ENCODE data around the gene C1orf174.

- no peak for TF ChIP-seq POLR2AphosphoS5 (IDR thresholded peaks at IDR 0.05; ENCODE audit: low read depth)
- TF ChIP-seq, protein P1, sequence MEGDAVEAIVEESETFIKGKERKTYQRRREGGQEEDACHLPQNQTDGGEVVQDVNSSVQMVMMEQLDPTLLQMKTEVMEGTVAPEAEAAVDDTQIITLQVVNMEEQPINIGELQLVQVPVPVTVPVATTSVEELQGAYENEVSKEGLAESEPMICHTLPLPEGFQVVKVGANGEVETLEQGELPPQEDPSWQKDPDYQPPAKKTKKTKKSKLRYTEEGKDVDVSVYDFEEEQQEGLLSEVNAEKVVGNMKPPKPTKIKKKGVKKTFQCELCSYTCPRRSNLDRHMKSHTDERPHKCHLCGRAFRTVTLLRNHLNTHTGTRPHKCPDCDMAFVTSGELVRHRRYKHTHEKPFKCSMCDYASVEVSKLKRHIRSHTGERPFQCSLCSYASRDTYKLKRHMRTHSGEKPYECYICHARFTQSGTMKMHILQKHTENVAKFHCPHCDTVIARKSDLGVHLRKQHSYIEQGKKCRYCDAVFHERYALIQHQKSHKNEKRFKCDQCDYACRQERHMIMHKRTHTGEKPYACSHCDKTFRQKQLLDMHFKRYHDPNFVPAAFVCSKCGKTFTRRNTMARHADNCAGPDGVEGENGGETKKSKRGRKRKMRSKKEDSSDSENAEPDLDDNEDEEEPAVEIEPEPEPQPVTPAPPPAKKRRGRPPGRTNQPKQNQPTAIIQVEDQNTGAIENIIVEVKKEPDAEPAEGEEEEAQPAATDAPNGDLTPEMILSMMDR (IDR thresholded peaks at IDR 0.05; ENCODE audit: insufficient read depth, low read length) = no peak
- TF ChIP-seq, protein P2, sequence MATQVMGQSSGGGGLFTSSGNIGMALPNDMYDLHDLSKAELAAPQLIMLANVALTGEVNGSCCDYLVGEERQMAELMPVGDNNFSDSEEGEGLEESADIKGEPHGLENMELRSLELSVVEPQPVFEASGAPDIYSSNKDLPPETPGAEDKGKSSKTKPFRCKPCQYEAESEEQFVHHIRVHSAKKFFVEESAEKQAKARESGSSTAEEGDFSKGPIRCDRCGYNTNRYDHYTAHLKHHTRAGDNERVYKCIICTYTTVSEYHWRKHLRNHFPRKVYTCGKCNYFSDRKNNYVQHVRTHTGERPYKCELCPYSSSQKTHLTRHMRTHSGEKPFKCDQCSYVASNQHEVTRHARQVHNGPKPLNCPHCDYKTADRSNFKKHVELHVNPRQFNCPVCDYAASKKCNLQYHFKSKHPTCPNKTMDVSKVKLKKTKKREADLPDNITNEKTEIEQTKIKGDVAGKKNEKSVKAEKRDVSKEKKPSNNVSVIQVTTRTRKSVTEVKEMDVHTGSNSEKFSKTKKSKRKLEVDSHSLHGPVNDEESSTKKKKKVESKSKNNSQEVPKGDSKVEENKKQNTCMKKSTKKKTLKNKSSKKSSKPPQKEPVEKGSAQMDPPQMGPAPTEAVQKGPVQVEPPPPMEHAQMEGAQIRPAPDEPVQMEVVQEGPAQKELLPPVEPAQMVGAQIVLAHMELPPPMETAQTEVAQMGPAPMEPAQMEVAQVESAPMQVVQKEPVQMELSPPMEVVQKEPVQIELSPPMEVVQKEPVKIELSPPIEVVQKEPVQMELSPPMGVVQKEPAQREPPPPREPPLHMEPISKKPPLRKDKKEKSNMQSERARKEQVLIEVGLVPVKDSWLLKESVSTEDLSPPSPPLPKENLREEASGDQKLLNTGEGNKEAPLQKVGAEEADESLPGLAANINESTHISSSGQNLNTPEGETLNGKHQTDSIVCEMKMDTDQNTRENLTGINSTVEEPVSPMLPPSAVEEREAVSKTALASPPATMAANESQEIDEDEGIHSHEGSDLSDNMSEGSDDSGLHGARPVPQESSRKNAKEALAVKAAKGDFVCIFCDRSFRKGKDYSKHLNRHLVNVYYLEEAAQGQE (IDR thresholded peaks at IDR 0.05; ENCODE audit: insufficient replicate concordance, low read depth) = no peak
- no peak for TF ChIP-seq SPI1 (IDR thresholded peaks at IDR 0.05; ENCODE audit: borderline replicate concordance, low read depth)
Measured at GRCh38 chr1:3924186-3924824, 24.2 kb upstream of the C1orf174 start.
